Adrenal gland (tissue), 5 donors: ENCODE measurements around the gene VDAC2.

ENCODE experiments used
- CTCF ChIP-seq, 6 experiments: fragments of 450-650 bp in 4 of 6; fragments of 200-600 bp in 2 of 6; sonication (generic) in 1 of 6; IDR thresholded peaks; 1 replicate in 5 of 6; 2 replicates in 1 of 6; pipeline versions ENCODE4 v1.5.1 to v1.8.0; 2016 to 2021; ENCODE audit warnings: antibody characterized with exemption in 6 of 6, mild to moderate bottlenecking in 2 of 6, moderate library complexity in 1 of 6
- POLR2A ChIP-seq, 2 donors: fragments of 450-650 bp; IDR thresholded peaks; one replicate each; pipeline ENCODE4 v1.6.1; 2017; ENCODE audit warnings: antibody characterized with exemption in 2 of 2, mild to moderate bottlenecking in 2 of 2, moderate library complexity in 1 of 2
- donor health status: DM: no; HTN: no; CAD: no.

GRCh38 chr10:75179657-75180177, 30.9 kb upstream of the VDAC2 start:
- no peak for TF ChIP-seq CTCF (IDR thresholded peaks at IDR 0.05)
- TF ChIP-seq POLR2A (IDR thresholded peaks at IDR 0.05), result no peak
